GM21360 (cell line): ENCODE measurements around the gene MEX3D.

Source experiments
- ATAC-seq: cut with Tn5 transposase; IDR thresholded peaks from one replicate; pipeline ENCODE4 v1.9.1; 2021; ENCODE audit warnings: mild to moderate bottlenecking, moderate library complexity; ENCODE audit not compliant: unreplicated experiment

Gene MEX3D

GRCh38 chr19:1568320-1569019 is at the start of gene MEX3D:
Gene MEX3D, minus strand, starts transcription at chr19:1568325. Its CDS starts 267 bp downstream, at chr19:1568058.
- ATAC-seq = no peak

GRCh38 chr19:1616875-1617274 is 48.8 kb upstream of the MEX3D start:
- ATAC-seq = no peak

- ATAC-seq = no peak
Observed at GRCh38 chr19:1616396-1616795, 48.3 kb upstream of the MEX3D start.

GRCh38 chr19:1615156-1615765 is 47.1 kb upstream of the MEX3D start:
- ATAC-seq = no peak

- ATAC-seq = no peak
Observed at GRCh38 chr19:1613808-1614570, 45.9 kb upstream of the MEX3D start.

- no peak for ATAC-seq
Observed at GRCh38 chr19:1613146-1613545, 45.0 kb upstream of the MEX3D start.

GRCh38 chr19:1612114-1613086 is 44.3 kb upstream of the MEX3D start:
- ATAC-seq = no peak

GRCh38 chr19:1611353-1611752 is 43.2 kb upstream of the MEX3D start:
- ATAC-seq = no peak

GRCh38 chr19:1610579-1610978 is 42.5 kb upstream of the MEX3D start:
- ATAC-seq = no peak

- no peak for ATAC-seq
Observed at GRCh38 chr19:1609680-1610474, 41.8 kb upstream of the MEX3D start.

GRCh38 chr19:1609103-1609396 is 40.9 kb upstream of the MEX3D start:
- no peak for ATAC-seq

GRCh38 chr19:1608359-1609102 is 40.4 kb upstream of the MEX3D start:
- ATAC-seq = no peak

- ATAC-seq = no peak
Observed at GRCh38 chr19:1606138-1606651, 38.1 kb upstream of the MEX3D start.

GRCh38 chr19:1605236-1606137 is 37.4 kb upstream of the MEX3D start, which contains the start of gene UQCR11:
Gene UQCR11, minus strand, starts transcription at chr19:1605462. Its CDS starts 53 bp downstream, at chr19:1605409.
- ATAC-seq = peak; percentile 79

GRCh38 chr19:1602091-1602707 is 34.1 kb upstream of the MEX3D start:
- no peak for ATAC-seq

GRCh38 chr19:1601613-1602064 is 33.5 kb upstream of the MEX3D start:
- no peak for ATAC-seq

- no peak for ATAC-seq
Observed at GRCh38 chr19:1599460-1599846, 31.3 kb upstream of the MEX3D start.
